Stimulated activated CD8-positive, alpha-beta memory T cell treated with anti-CD3 and anti-CD28 coated beads, Interleukin-12 subunit alpha, Interleukin-12 subunit beta, amount 100 ng/mL, for 1 hour (primary cell): ENCODE results near the gene AKIRIN2.
A peak's percentile ranks its signal among the peaks of the same experiment; 100 is the strongest.

Source experiments
- DNase-seq: peaks from one replicate; pipeline ENCODE4 v3.0.0-alpha.2; 2020; ENCODE audit warnings: low read depth

AKIRIN2 gene

GRCh38 chr6:87701676-87702588 lies at the start of gene AKIRIN2:
Gene AKIRIN2, minus strand, starts transcription at chr6:87702233. Its CDS starts 549 bp downstream, at chr6:87701684.
- DNase-seq, result peak; percentile 94

GRCh38 chr6:87747646-87748045 lies 45.6 kb upstream of the AKIRIN2 start:
- DNase-seq, result no peak

GRCh38 chr6:87745966-87746721 lies 44.1 kb upstream of the AKIRIN2 start:
- DNase-seq, result no peak

GRCh38 chr6:87743454-87743853 lies 41.4 kb upstream of the AKIRIN2 start:
- DNase-seq, result no peak

- peak; percentile 6 for DNase-seq
These were observed 40.1 kb upstream of the AKIRIN2 start for GRCh38 chr6:87742106-87742505.

GRCh38 chr6:87741001-87741650 lies 39.1 kb upstream of the AKIRIN2 start:
- no peak for DNase-seq

GRCh38 chr6:87738744-87739143 lies 36.7 kb upstream of the AKIRIN2 start:
- no peak for DNase-seq

- no peak for DNase-seq
These were observed 36.0 kb upstream of the AKIRIN2 start for GRCh38 chr6:87738000-87738399.

- DNase-seq, result no peak
These were observed 34.9 kb upstream of the AKIRIN2 start for GRCh38 chr6:87736809-87737540.

GRCh38 chr6:87731818-87732661 lies 30.0 kb upstream of the AKIRIN2 start:
- DNase-seq, result no peak

GRCh38 chr6:87731080-87731479 lies 29.0 kb upstream of the AKIRIN2 start:
- DNase-seq, result no peak

- DNase-seq, result no peak
These were observed 28.1 kb upstream of the AKIRIN2 start for GRCh38 chr6:87729965-87730719.

- no peak for DNase-seq
These were observed 26.7 kb upstream of the AKIRIN2 start for GRCh38 chr6:87728706-87729105.

GRCh38 chr6:87724983-87725811 lies 23.2 kb upstream of the AKIRIN2 start:
- DNase-seq, result no peak

- DNase-seq, result no peak
These were observed 21.4 kb upstream of the AKIRIN2 start for GRCh38 chr6:87723170-87724078.

GRCh38 chr6:87722540-87723169 lies 20.6 kb upstream of the AKIRIN2 start:
- DNase-seq, result no peak

GRCh38 chr6:87721311-87721710 lies 19.3 kb upstream of the AKIRIN2 start:
- DNase-seq, result no peak
